K562 (cell line): ENCODE measurements around the gene ST6GALNAC5. TPM values are rescaled to one million over a fixed set of nuclear protein-coding genes. Genes with fewer than 3 reads are reported as not detected.

Experiments
- ATAC-seq: fragments of 200-7000 bp; cut with Tn5 transposase; 3 replicates; pipeline ENCODE4 v1.9.1; 2020; ENCODE audit warnings: moderate library complexity
- BruUV-seq: library from RNA; stranded (reverse); fragments of 400-500 nt; replicated peaks from 2 replicates; lab custom pipeline; 2021; lab: Mats Ljungman, UMichigan
- CTCF ChIA-PET: fragments of 300-600 bp; formaldehyde crosslinking; extraction: SDS; loops from one replicate; lab custom pipeline; 2021; ENCODE audit warnings: low intra/inter-chr PET ratio; lab: Yijun Ruan, JAX
- POLR2A ChIA-PET: fragments of 300-600, 350-650 bp; sonication (Branson Sonifier 250); formaldehyde crosslinking; extraction: SDS; loops from one replicate; lab custom pipeline; 2021; ENCODE audit warnings: antibody characterized with exemption, inconsistent platforms; lab: Yijun Ruan, JAX
- DNase-seq, 4 experiments: peaks; one replicate each; pipeline versions ENCODE4 v3.0.0 to v3.0.0-alpha.2; 2011 to 2018; ENCODE audit warnings: low spot score in 3 of 4, mixed read lengths in 3 of 4; ENCODE audit errors: extremely low read depth in 1 of 4
- FAIRE-seq: peaks from 2 replicates; lab custom pipeline; 2011; peaks lifted over from hg19 to GRCh38; lab: Jason Lieb, UNC
- H2AFZ ChIP-seq: 2 replicates; pipeline ENCODE4 v1.6.0; 2011; ENCODE audit warnings: low read depth, low read length, control low read depth, inconsistent platforms
- H3K27ac ChIP-seq: fragments of 200-600 bp; 3 replicates; pipeline ENCODE4 v1.8.0; 2011; ENCODE audit warnings: low read depth, mild to moderate bottlenecking, control low read depth, inconsistent platforms, low read length, moderate library complexity, mixed read lengths; ENCODE audit errors: extremely low read depth
- H3K27me3 ChIP-seq, 2 experiments: fragments of 300-600 bp in 1 of 2; 2 replicates in 1 of 2; 3 replicates in 1 of 2; pipeline versions ENCODE4 v1.6.0 to v1.8.0; 2011; ENCODE audit warnings: inconsistent platforms in 2 of 2, low read length in 2 of 2, mild to moderate bottlenecking in 1 of 2, mixed read lengths in 1 of 2, moderate library complexity in 1 of 2; ENCODE audit not compliant: control insufficient read depth in 2 of 2, insufficient read depth in 2 of 2
- H3K36me3 ChIP-seq: fragments of 300-600 bp; 3 replicates; pipeline ENCODE4 v1.8.0; 2011; ENCODE audit warnings: mild to moderate bottlenecking, low read length, inconsistent platforms; ENCODE audit not compliant: control insufficient read depth, insufficient read depth
- H3K4me1 ChIP-seq, 2 experiments: fragments of 200-600 bp in 1 of 2; replicated peaks in 1 of 2; 2 replicates in 1 of 2; 3 replicates in 1 of 2; pipeline versions ENCODE4 v1.5.1 to v1.8.0; 2011; ENCODE audit warnings: inconsistent platforms in 2 of 2, low read length in 2 of 2, mild to moderate bottlenecking in 1 of 2, mixed read lengths in 1 of 2, moderate library complexity in 1 of 2; ENCODE audit not compliant: control insufficient read depth in 2 of 2, insufficient read depth in 2 of 2
- H3K4me2 ChIP-seq: 2 replicates; pipeline ENCODE4 v1.6.1; 2011; ENCODE audit warnings: low read length, control low read depth, inconsistent platforms, mixed read lengths; ENCODE audit not compliant: insufficient read depth
- H3K4me3 ChIP-seq: fragments of 200-600 bp; sonication (generic), shearing (Covaris generic); 2 replicates; pipeline ENCODE4 v1.5.1; 2016; ENCODE audit warnings: control low read depth, inconsistent platforms
- H3K79me2 ChIP-seq: fragments of 200-600 bp; 3 replicates; pipeline ENCODE4 v1.8.0; 2011; ENCODE audit warnings: low read length, inconsistent platforms; ENCODE audit not compliant: control insufficient read depth, insufficient read depth
- H3K9ac ChIP-seq, 2 experiments: 2 replicates each; pipeline versions ENCODE4 v1.6.0 to v1.6.1; 2011; ENCODE audit warnings: low read depth in 2 of 2, low read length in 2 of 2, control low read depth in 1 of 2, inconsistent platforms in 1 of 2, mild to moderate bottlenecking in 1 of 2, mixed read lengths in 1 of 2; ENCODE audit not compliant: insufficient read depth in 1 of 2
- H3K9me1 ChIP-seq: one replicate; pipeline ENCODE4 v1.6.0; 2011; ENCODE audit warnings: inconsistent platforms, mild to moderate bottlenecking, low read length, moderate library complexity; ENCODE audit not compliant: control insufficient read depth, insufficient read depth
- H3K9me3 ChIP-seq: replicated peaks from 2 replicates; pipeline ENCODE4 v1.5.1; 2011; ENCODE audit warnings: low read depth, low read length, inconsistent platforms; ENCODE audit not compliant: control insufficient read depth, insufficient read depth
- H4K20me1 ChIP-seq: replicated peaks from 2 replicates; pipeline ENCODE4 v1.6.1; 2011; ENCODE audit warnings: low read length, inconsistent platforms, mixed read lengths; ENCODE audit not compliant: control insufficient read depth, insufficient read depth
- ARID3B ChIP-seq: fragments of 250-450 bp; sonication (Bioruptor Pico); IDR thresholded peaks from 2 replicates; pipeline ENCODE4 v1.4.0; 2020; ENCODE audit warnings: borderline replicate concordance
- CLOCK ChIP-seq: fragments of 250-450 bp; sonication (Bioruptor Pico); IDR thresholded peaks from 2 replicates; pipeline ENCODE4 v1.4.0; 2020; ENCODE audit warnings: mild to moderate bottlenecking, moderate library complexity, borderline replicate concordance
- HLTF ChIP-seq: fragments of 450-650 bp; IDR thresholded peaks from 2 replicates; pipeline ENCODE4 v1.6.1; 2016
- MEF2A ChIP-seq: IDR thresholded peaks from 2 replicates; pipeline ENCODE4 v1.6.1; 2011; ENCODE audit warnings: low read depth, mild to moderate bottlenecking, low read length, moderate library complexity; ENCODE audit not compliant: control insufficient read depth
- NR0B1 ChIP-seq: fragments of 450-650 bp; IDR thresholded peaks from one replicate; pipeline ENCODE4 v1.6.1; 2018; ENCODE audit warnings: mild to moderate bottlenecking, moderate library complexity; ENCODE audit not compliant: partially characterized antibody
- ZFP1 ChIP-seq: fragments of 450-650 bp; formaldehyde crosslinking; IDR thresholded peaks from 2 replicates; pipeline ENCODE4 v1.4.0; 2020; ENCODE audit warnings: mild to moderate bottlenecking, mixed read lengths
- ZNF407 ChIP-seq: fragments of 450-650 bp; IDR thresholded peaks from 2 replicates; pipeline ENCODE4 v1.6.1; 2016; ENCODE audit warnings: low read depth
- ZNF707 ChIP-seq: fragments of 250-450 bp; sonication (Bioruptor Pico); conservative IDR thresholded peaks from 2 replicates; pipeline ENCODE4 v1.8.0; 2022; ENCODE audit warnings: inconsistent platforms, mild to moderate bottlenecking, moderate library complexity
- WGBS: fragments of 100-300 bp; shearing (Covaris generic); methylation state at CpG from one replicate; pipeline ENCODE4 v1.1.6; 2016; ENCODE audit warnings: low coverage, mixed read lengths; ENCODE audit not compliant: insufficient coverage; ENCODE audit errors: missing lambda C conversion rate; 5-methylcytosine and 5-hydroxymethylcytosine counted together
- in situ Hi-C: fragments of 300-500 bp; cut with MboI; formaldehyde crosslinking; loops from 4 replicates; pipeline ENCODE4 v1.15.0; 2018; ENCODE audit warnings: inconsistent platforms, mixed read lengths
- intact Hi-C: fragments of 100-400 bp; cut with micrococcal nuclease; formaldehyde crosslinking; loops from 2 replicates; pipeline ENCODE4 v1.14.2; 2022
- polyA plus RNA-seq, 8 experiments: library from polyadenylated mRNA; depleted of rRNA in 4 of 8; stranded (reverse) in 5 of 8; unstranded in 3 of 8; fragments of >200 nt; fragmentation: Nextera tagmentation in 2 of 8; fragmentation: Illumina TruSeq in 1 of 8; extraction: Ambion mirVana in 2 of 8; extraction: Trizol in 1 of 8; gene quantifications; 2 replicates each; pipeline versions ENCODE4 v1.2.1 to v1.2.3, GENCODE V29; 2011 to 2014; ENCODE audit warnings: inconsistent platforms in 1 of 8, missing spikeins in 1 of 8
- total RNA-seq, 7 experiments: library from RNA; depleted of rRNA in 6 of 7; stranded (reverse); fragments of >200 nt in 6 of 7; fragmentation: Illumina TruSeq in 2 of 7; extraction: Trizol in 2 of 7; gene quantifications; 2 replicates each; pipeline versions ENCODE4 v1.2.1 to v1.2.3, GENCODE V29; 2011 to 2021; ENCODE audit warnings: low replicate concordance in 1 of 7

ST6GALNAC5 gene
- total and polyA plus RNA-seq, 9 of the 15 experiments (the other 6 are each of a cell fraction or from before 2014, with no cell fraction given) = 0.04 to 0.14 TPM; not detected in 7

GRCh38 chr1:76957961-76958360 is 90.7 kb downstream of the ST6GALNAC5 start:
- Histone ChIP-seq H3K4me2 (no peak overlapping the region), H3K9me1 (no peaks in the 10 kb centered on the region), H3K27ac (no peak overlapping the region), H3K4me3 (no peak overlapping the region), H4K20me1 (no peaks in the 10 kb centered on the region), H3K9ac (no peak overlapping the region), H2AFZ (no peak overlapping the region), H3K9me3 (no peaks in the 10 kb centered on the region), H3K4me1 (no peaks in the 10 kb centered on the region), H3K36me3 (no peaks in the 10 kb centered on the region), H3K79me2 (no peaks in the 10 kb centered on the region), H3K27me3 (no peaks in the 10 kb centered on the region)
- ChIA-PET CTCF (no interaction called here), POLR2A (no interaction called here)
- no TSS peak for BruUV-seq
- 0% methylated on average over 8 of the region's 8 CpGs for WGBS
- DNase-seq = no peak
- intact Hi-C loops (no loop called here), in situ Hi-C loops (no loop called here)
- FAIRE-seq = no peak
- ATAC-seq = no peak
- no peak for TF ChIP-seq MEF2A
- no peak for TF ChIP-seq ZNF707 (CRISPR knock-in tag)
- no peak for TF ChIP-seq CLOCK
- no peak for TF ChIP-seq ZNF407
- TF ChIP-seq HLTF = no peak
- no peak for TF ChIP-seq ARID3B (CRISPR knock-in tag)
- TF ChIP-seq NR0B1 = no peak
- TF ChIP-seq ZFP1 = no peak
